Endodermal cell (in vitro differentiated cells): Measurements from ENCODE around the gene JRKL. TPM values are rescaled to one million over a fixed set of nuclear protein-coding genes. Genes with fewer than 3 reads are reported as not detected.

Experiments
- DNase-seq: peaks from one replicate; pipeline ENCODE4 v3.0.0-alpha.2; 2017
- H3K27ac ChIP-seq: 2 replicates; pipeline ENCODE4 v1.5.1; 2013; ENCODE audit warnings: mild to moderate bottlenecking, low read depth, low read length, moderate library complexity
- H3K27me3 ChIP-seq: 2 replicates; pipeline ENCODE4 v1.6.1; 2013; ENCODE audit warnings: mild to moderate bottlenecking, low read length, moderate library complexity; ENCODE audit not compliant: insufficient read depth, control insufficient read depth, poor library complexity, severe bottlenecking
- H3K36me3 ChIP-seq: 2 replicates; pipeline ENCODE4 v1.7.0; 2013; ENCODE audit warnings: mild to moderate bottlenecking, low read length, moderate library complexity; ENCODE audit not compliant: control insufficient read depth, insufficient read depth
- H3K4me1 ChIP-seq: one replicate; pipeline ENCODE4 v1.7.0; 2013; ENCODE audit warnings: low read length; ENCODE audit not compliant: control insufficient read depth, insufficient read depth
- H3K4me3 ChIP-seq: 2 replicates; pipeline ENCODE4 v1.5.1; 2013; ENCODE audit warnings: mild to moderate bottlenecking, low read length, moderate library complexity
- H3K9ac ChIP-seq: 2 replicates; pipeline ENCODE4 v1.6.1; 2013; ENCODE audit warnings: mild to moderate bottlenecking, low read length, moderate library complexity; ENCODE audit not compliant: poor library complexity, severe bottlenecking; ENCODE audit errors: extremely low read depth
- H3K9me3 ChIP-seq: 2 replicates; pipeline ENCODE4 v1.6.1; 2013; ENCODE audit warnings: mild to moderate bottlenecking, low read length, moderate library complexity; ENCODE audit not compliant: control insufficient read depth
- H3K27ac Mint-ChIP-seq: 2 replicates; pipeline ENCODE4 v1.8.0; 2020; ENCODE audit warnings: mixed read lengths
- H3K27me3 Mint-ChIP-seq: 2 replicates; pipeline ENCODE4 v1.8.0; 2021; ENCODE audit warnings: mild to moderate bottlenecking, mixed read lengths; ENCODE audit not compliant: insufficient read depth
- H3K36me3 Mint-ChIP-seq: 2 replicates; pipeline ENCODE4 v1.8.0; 2020; ENCODE audit warnings: low read depth, mixed read lengths
- H3K4me1 Mint-ChIP-seq: 2 replicates; pipeline ENCODE4 v1.8.0; 2020; ENCODE audit warnings: mixed read lengths
- H3K4me3 Mint-ChIP-seq: 2 replicates; pipeline ENCODE4 v1.8.0; 2020; ENCODE audit warnings: mild to moderate bottlenecking, moderate library complexity, mixed read lengths
- H3K9me3 Mint-ChIP-seq: 2 replicates; pipeline ENCODE4 v1.8.0; 2020; ENCODE audit warnings: mild to moderate bottlenecking, mixed read lengths
- WGBS, 2 experiments: methylation state at CpG; one replicate each; pipeline versions ENCODE4 v1.1.5 to v1.1.7; 2013; ENCODE audit warnings: missing lambda C conversion rate in 2 of 2, mixed read lengths in 1 of 2; ENCODE audit not compliant: insufficient coverage in 1 of 2, insufficient read length in 1 of 2; 5-methylcytosine and 5-hydroxymethylcytosine counted together
- total RNA-seq, 2 donors: library from RNA; stranded (reverse); fragmentation: NEBNext Ultra II Directional in 1 of 2; extraction: Animal tissue kit (Norgen Biotek cat#: 25700) in 1 of 2; gene quantifications; 2 replicates in 1 of 2; 3 replicates in 1 of 2; pipeline ENCODE4 v1.2.1, GENCODE V29; 2021
- TF ChIP-seq, protein P1 (sequence below): fragments of 200-600 bp; sonication (generic); conservative IDR thresholded peaks from 2 replicates; pipeline ENCODE4 v1.5.0; 2021; ENCODE audit warnings: antibody characterized with exemption, mild to moderate bottlenecking

JRKL gene
- total RNA-seq, 2 donors from 2014 or later: 6.2 to 8.4 TPM

DNA sequence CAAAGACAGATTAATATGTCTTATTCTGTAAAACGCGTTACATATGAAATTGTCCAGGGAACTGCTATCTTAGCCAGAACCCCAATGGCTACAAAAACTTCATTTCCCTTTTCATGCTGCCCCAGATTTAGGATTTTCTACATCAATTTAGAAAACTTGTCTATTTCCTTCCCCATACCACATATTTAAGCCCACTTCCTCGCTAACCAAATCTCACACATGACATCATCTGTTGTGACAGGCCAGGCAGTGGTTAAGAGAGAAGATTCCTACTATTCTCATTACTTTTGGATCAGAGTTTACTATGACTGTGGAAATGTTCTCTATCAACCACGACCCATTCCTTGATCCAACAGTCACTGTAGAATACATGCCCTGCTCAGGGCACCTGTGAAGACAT, 16.0 kb upstream of the JRKL start:
- Histone ChIP-seq H3K27ac (no peak overlapping the region), H3K4me1 (no peaks in the 10 kb centered on the region), H3K27me3 (no peaks in the 10 kb centered on the region), H3K36me3 (peaks cover 30% of the 10 kb centered on the region), H3K4me3 (no peak overlapping the region), H3K9ac (no peak overlapping the region), H3K9me3 (peaks cover 10% of the 10 kb centered on the region)
- Mint-ChIP-seq H3K4me1 (peaks cover 3% of the 10 kb centered on the region), H3K27me3 (no peaks in the 10 kb centered on the region), H3K4me3 (no peak overlapping the region), H3K27ac (no peak overlapping the region), H3K36me3 (peaks cover 20% of the 10 kb centered on the region), H3K9me3 (peaks cover 4% of the 10 kb centered on the region)
- DNase-seq: no peak
- TF ChIP-seq, protein P1, sequence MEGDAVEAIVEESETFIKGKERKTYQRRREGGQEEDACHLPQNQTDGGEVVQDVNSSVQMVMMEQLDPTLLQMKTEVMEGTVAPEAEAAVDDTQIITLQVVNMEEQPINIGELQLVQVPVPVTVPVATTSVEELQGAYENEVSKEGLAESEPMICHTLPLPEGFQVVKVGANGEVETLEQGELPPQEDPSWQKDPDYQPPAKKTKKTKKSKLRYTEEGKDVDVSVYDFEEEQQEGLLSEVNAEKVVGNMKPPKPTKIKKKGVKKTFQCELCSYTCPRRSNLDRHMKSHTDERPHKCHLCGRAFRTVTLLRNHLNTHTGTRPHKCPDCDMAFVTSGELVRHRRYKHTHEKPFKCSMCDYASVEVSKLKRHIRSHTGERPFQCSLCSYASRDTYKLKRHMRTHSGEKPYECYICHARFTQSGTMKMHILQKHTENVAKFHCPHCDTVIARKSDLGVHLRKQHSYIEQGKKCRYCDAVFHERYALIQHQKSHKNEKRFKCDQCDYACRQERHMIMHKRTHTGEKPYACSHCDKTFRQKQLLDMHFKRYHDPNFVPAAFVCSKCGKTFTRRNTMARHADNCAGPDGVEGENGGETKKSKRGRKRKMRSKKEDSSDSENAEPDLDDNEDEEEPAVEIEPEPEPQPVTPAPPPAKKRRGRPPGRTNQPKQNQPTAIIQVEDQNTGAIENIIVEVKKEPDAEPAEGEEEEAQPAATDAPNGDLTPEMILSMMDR: no peak
- 95 to 97% methylated on average over 3 to 4 of the region's 4 CpGs for WGBS, 2 experiments

DNA sequence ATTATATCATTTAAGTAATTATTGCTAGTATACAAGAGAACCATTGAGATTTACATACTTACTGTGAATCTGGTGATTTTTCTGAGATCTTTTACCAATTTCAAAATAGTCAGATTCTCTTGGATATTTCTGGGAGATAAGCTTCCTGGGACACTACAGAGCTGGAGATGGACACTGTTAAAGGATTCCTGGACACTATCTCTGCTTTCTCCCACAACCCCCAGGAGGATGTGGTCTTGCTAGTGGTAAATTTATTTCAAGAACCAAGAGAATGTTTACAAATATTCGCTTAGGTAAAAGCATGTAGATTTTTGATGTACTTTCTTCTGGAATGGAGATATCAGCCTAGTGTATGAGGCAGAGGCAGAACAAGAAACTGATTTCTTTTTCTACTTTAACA, 13.0 kb upstream of the JRKL start:
- WGBS, 2 experiments: 94% methylated on average over 1 of the region's 1 CpG; no CpG with 5 or more reads in 1 of the 2 experiments
- H3K27me3 ChIP-seq: no peaks in the 10 kb centered on the region

DNA sequence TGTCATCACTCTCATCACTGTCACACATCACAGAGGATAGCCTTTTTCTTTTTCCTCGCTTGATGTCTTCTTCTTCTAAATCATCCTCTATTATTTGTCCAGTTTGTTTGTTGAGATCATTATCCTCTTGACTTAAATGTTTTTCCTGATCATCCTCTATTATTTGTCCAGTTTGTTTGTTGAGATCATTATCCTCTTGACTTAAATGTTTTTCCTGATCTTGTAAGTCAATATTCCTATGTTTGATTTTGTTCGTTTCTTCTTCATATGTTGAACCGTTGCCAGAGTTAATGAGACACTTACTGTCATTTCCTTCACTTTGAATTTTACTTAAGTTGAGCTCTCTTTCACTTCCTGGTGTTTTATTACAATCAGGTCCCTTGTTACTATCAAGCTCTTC, 5.7 kb upstream of the JRKL start:
- Mint-ChIP-seq H3K27me3 (no peaks in the 10 kb centered on the region), H3K27ac (no peak overlapping the region), H3K9me3 (no peaks in the 10 kb centered on the region), H3K36me3 (peaks cover 11% of the 10 kb centered on the region), H3K4me3 (no peak overlapping the region), H3K4me1 (peaks cover 5% of the 10 kb centered on the region)
- WGBS, 2 experiments: 90 to 94% methylated on average over 2 to 3 of the region's 3 CpGs
- H3K4me1 ChIP-seq: peaks cover 3% of the 10 kb centered on the region
- H3K27ac ChIP-seq: no peak overlapping the region
- no peaks in the 10 kb centered on the region for H3K9me3 ChIP-seq
- no peak overlapping the region for H3K9ac ChIP-seq
- no peak for DNase-seq
- H3K36me3 ChIP-seq: peaks cover 42% of the 10 kb centered on the region
- H3K27me3 ChIP-seq: no peaks in the 10 kb centered on the region
- TF ChIP-seq, protein P1: no peak
- H3K4me3 ChIP-seq: no peak overlapping the region

More for the DNA sequence above, 13.0 kb upstream of the JRKL start:
- H3K36me3 Mint-ChIP-seq: peaks cover 11% of the 10 kb centered on the region
- H3K27me3 Mint-ChIP-seq: no peaks in the 10 kb centered on the region
- H3K4me3 ChIP-seq: no peak overlapping the region
- TF ChIP-seq, protein P1: no peak
- peaks cover 29% of the 10 kb centered on the region for H3K36me3 ChIP-seq
- no peak overlapping the region for H3K27ac Mint-ChIP-seq
- H3K4me1 Mint-ChIP-seq: peaks cover 3% of the 10 kb centered on the region
- no peak overlapping the region for H3K27ac ChIP-seq
- no peaks in the 10 kb centered on the region for H3K4me1 ChIP-seq
- no peaks in the 10 kb centered on the region for H3K9me3 Mint-ChIP-seq
- H3K4me3 Mint-ChIP-seq: no peak overlapping the region
- DNase-seq: no peak
- no peaks in the 10 kb centered on the region for H3K9me3 ChIP-seq
- no peak overlapping the region for H3K9ac ChIP-seq
